GM19239 (cell line): ENCODE results near the gene OR2T10.
"Not testable (repeated sequence)": the region's sequence is repeated elsewhere in the genome, so short reads cannot be mapped to it uniquely, and the experiment has no call there.

Experiments used
- DNase-seq: peaks from one replicate; pipeline ENCODE4 v3.0.0; 2011; ENCODE audit warnings: low spot score; ENCODE audit not compliant: insufficient read length
- FAIRE-seq: peaks from 2 replicates; lab custom pipeline; 2011; peaks lifted over from hg19 to GRCh38; lab: Jason Lieb, UNC

Gene OR2T10

GRCh38 chr1:248599396-248599795, 1.9 kb upstream of the OR2T10 start:
- DNase-seq (no peak), FAIRE-seq (no peak)

- DNase-seq (no peak), FAIRE-seq (no peak)
Observed at GRCh38 chr1:248596615-248597014, 885 bp downstream of the OR2T10 start.

GRCh38 chr1:248593226-248593625, 4.3 kb downstream of the OR2T10 start:
- FAIRE-seq (no peak), DNase-seq (no peak)

GRCh38 chr1:248592655-248593054, 4.8 kb downstream of the OR2T10 start:
- FAIRE-seq (no peak), DNase-seq (no peak)

GRCh38 chr1:248590055-248590454, 7.4 kb downstream of the OR2T10 start:
- DNase-seq (no peak), FAIRE-seq (no peak)

- no peak for DNase-seq
- no peak for FAIRE-seq
Observed at GRCh38 chr1:248589334-248589733, 8.2 kb downstream of the OR2T10 start.

- FAIRE-seq = peak; percentile 73
Observed at GRCh38 chr1:248585266-248585665, 12.2 kb downstream of the OR2T10 start.

GRCh38 chr1:248576260-248576980, 21.1 kb downstream of the OR2T10 start:
- no peak for DNase-seq
- no peak for FAIRE-seq

More at GRCh38 chr1:248585266-248585665, 12.2 kb downstream of the OR2T10 start:
- DNase-seq = no peak

GRCh38 chr1:248574657-248575056, 22.8 kb downstream of the OR2T10 start, which contains the start of gene OR2T34:
Gene OR2T34, minus strand, starts transcription at chr1:248574757. Its CDS starts 0 bp downstream, at chr1:248574757.
- not testable (repeated sequence) for FAIRE-seq, DNase-seq

GRCh38 chr1:248573856-248574255, 23.6 kb downstream of the OR2T10 start:
- FAIRE-seq = peak; percentile 8
- DNase-seq = not testable (repeated sequence)

GRCh38 chr1:248572049-248572448, 25.5 kb downstream of the OR2T10 start:
- DNase-seq = not testable (repeated sequence)
- FAIRE-seq = peak; percentile 92

GRCh38 chr1:248570811-248571210, 26.7 kb downstream of the OR2T10 start:
- not testable (repeated sequence) for DNase-seq, FAIRE-seq

- FAIRE-seq = peak; percentile 84
- not testable (repeated sequence) for DNase-seq
Observed at GRCh38 chr1:248569049-248569448, 28.5 kb downstream of the OR2T10 start.

GRCh38 chr1:248565530-248566373, 31.7 kb downstream of the OR2T10 start:
- peak; percentile 95 for FAIRE-seq

GRCh38 chr1:248562672-248563071, 34.8 kb downstream of the OR2T10 start, which contains the start of gene OR2T29:
Gene OR2T29, minus strand, starts transcription at chr1:248562772. Its CDS starts 3,281 bp downstream, at chr1:248559491.
- FAIRE-seq = peak; percentile 58

More at GRCh38 chr1:248565530-248566373, 31.7 kb downstream of the OR2T10 start:
- peak; percentile 1 for DNase-seq

GRCh38 chr1:248551027-248551426, 46.5 kb downstream of the OR2T10 start:
- not testable (repeated sequence) for FAIRE-seq, DNase-seq

More at GRCh38 chr1:248562672-248563071, 34.8 kb downstream of the OR2T10 start, which contains the start of gene OR2T29:
- DNase-seq = not testable (repeated sequence)

- not testable (repeated sequence) for FAIRE-seq
Observed at GRCh38 chr1:248547383-248547782, 50.1 kb downstream of the OR2T10 start.

More at GRCh38 chr1:248547383-248547782, 50.1 kb downstream of the OR2T10 start:
- not testable (repeated sequence) for DNase-seq
